Left lung (tissue), 10 donors: ENCODE measurements around the gene TRAPPC6A. TPM values are rescaled to one million over a fixed set of nuclear protein-coding genes. Genes with fewer than 3 reads are reported as not detected.
A peak's percentile ranks its signal among the peaks of the same experiment; 100 is the strongest.

ENCODE experiments used
- ATAC-seq: fragments of 200-7000 bp; cut with Tn5 transposase; one replicate; pipeline ENCODE4 v1.9.1; 2020; ENCODE audit warnings: moderate library complexity
- DNase-seq, 4 donors: peaks; one replicate each; pipeline ENCODE4 v3.0.0-alpha.2; 2013 to 2020
- H3K27ac ChIP-seq, 2 donors: fragments of 200-600 bp; sonication (generic) in 1 of 2; one replicate each; pipeline versions ENCODE4 v1.5.0 to v1.8.0; 2020 to 2021
- H3K27me3 ChIP-seq, 2 donors: fragments of 200-600 bp; sonication (generic) in 1 of 2; one replicate each; pipeline versions ENCODE4 v1.5.0 to v1.8.0; 2020 to 2021
- H3K36me3 ChIP-seq, 2 donors: fragments of 200-600 bp; sonication (generic) in 1 of 2; one replicate each; pipeline versions ENCODE4 v1.5.0 to v1.8.0; 2020 to 2021
- H3K4me1 ChIP-seq, 2 donors: fragments of 200-600 bp; one replicate each; pipeline ENCODE4 v1.8.0; 2021
- H3K4me3 ChIP-seq, 2 donors: fragments of 200-600 bp; sonication (generic) in 1 of 2; one replicate each; pipeline versions ENCODE4 v1.5.0 to v1.8.0; 2020 to 2021; ENCODE audit warnings: mild to moderate bottlenecking in 1 of 2
- H3K9me3 ChIP-seq, 2 donors: fragments of 200-600 bp; sonication (generic) in 1 of 2; one replicate each; pipeline versions ENCODE4 v1.5.0 to v1.8.0; 2020 to 2021
- CTCF ChIP-seq, 2 donors: fragments of 200-600 bp; sonication (generic) in 1 of 2; IDR thresholded peaks; one replicate each; pipeline versions ENCODE4 v1.5.0 to v1.8.0; 2021; ENCODE audit warnings: antibody characterized with exemption in 2 of 2
- intact Hi-C, 2 donors: fragments of 100-400 bp; cut with DNase I; formaldehyde crosslinking; loops; one replicate each; pipeline versions ENCODE4 v1.11.2 to v1.14.2; 2022
- polyA plus RNA-seq, 6 donors: library from polyadenylated mRNA; unstranded; fragments of 120-200 nt; gene quantifications; one replicate each; pipeline ENCODE4 v1.2.1, GENCODE V29; 2013; ENCODE audit not compliant: insufficient read length in 6 of 6
- total RNA-seq, 2 donors: library from RNA; stranded (reverse); fragmentation: NEBNext Ultra II Directional; extraction: Animal tissue kit (Norgen Biotek cat#: 25700); gene quantifications; one replicate each; pipeline ENCODE4 v1.2.1, GENCODE V29; 2021
- donor health status: DM: no; HTN: yes; CAD: no.
- donor health status: DM: no; HTN: no; CAD: no.

Gene TRAPPC6A
- total and polyA plus RNA-seq, 8 donors, result 13.0 to 28.9 (median 23.2) TPM

- Histone ChIP-seq H3K27ac (no peak overlapping the region), H3K4me1 (peaks cover 0 to 18% of the 10 kb centered on the region in 2 donors), H3K27me3 (peaks cover 0 to 43% of the 10 kb centered on the region in 2 donors), H3K9me3 (no peaks in the 10 kb centered on the region), H3K4me3 (no peak overlapping the region), H3K36me3 (no peaks in the 10 kb centered on the region)
- TF ChIP-seq CTCF (IDR thresholded peaks at IDR 0.05), result no peak
- no peak for ATAC-seq
- DNase-seq, result peak in 1 of 4 donors; percentile 69
- intact Hi-C loops, result no loop called here
These were observed 14.9 kb downstream of the TRAPPC6A start for GRCh38 chr19:45163156-45163555.

- intact Hi-C loops, result no loop called here
- Histone ChIP-seq H3K4me3 (no peak overlapping the region), H3K27me3 (peaks cover 0 to 47% of the 10 kb centered on the region in 2 donors), H3K4me1 (peaks cover 0 to 18% of the 10 kb centered on the region in 2 donors), H3K36me3 (no peaks in the 10 kb centered on the region), H3K27ac (no peak overlapping the region), H3K9me3 (no peaks in the 10 kb centered on the region)
- ATAC-seq, result no peak
- no peak for TF ChIP-seq CTCF (IDR thresholded peaks at IDR 0.05)
- DNase-seq, result no peak
These were observed 15.4 kb downstream of the TRAPPC6A start for GRCh38 chr19:45162608-45163143.

GRCh38 chr19:45161738-45162607, 16.1 kb downstream of the TRAPPC6A start:
- Histone ChIP-seq H3K4me3 (no peak overlapping the region), H3K36me3 (no peaks in the 10 kb centered on the region), H3K9me3 (no peaks in the 10 kb centered on the region), H3K27me3 (peaks cover 0 to 54% of the 10 kb centered on the region in 2 donors), H3K4me1 (peaks cover 0 to 16% of the 10 kb centered on the region in 2 donors), H3K27ac (no peak overlapping the region)
- peak; percentile 12 for ATAC-seq
- TF ChIP-seq CTCF (IDR thresholded peaks at IDR 0.05), result peak; percentile 26 to 33
- DNase-seq, result no peak
- intact Hi-C loops, result no loop called here

GRCh38 chr19:45160870-45161737, 16.9 kb downstream of the TRAPPC6A start, which contains the start of gene NKPD1:
Gene NKPD1, minus strand, starts transcription at chr19:45160982. Its CDS starts 832 bp downstream, at chr19:45160150.
- peak; percentile 81 for ATAC-seq
- TF ChIP-seq CTCF (IDR thresholded peaks at IDR 0.05), result no peak
- no peaks in the 10 kb centered on the region for H3K36me3 ChIP-seq
- no peaks in the 10 kb centered on the region for H3K9me3 ChIP-seq
- no peak within 1 kb of the TSS for H3K27ac ChIP-seq
- intact Hi-C loops, result no loop called here
- DNase-seq, result peak in 3 of 4 donors; percentile 52 to 88 (median 55)
- H3K27me3 ChIP-seq, result peaks cover 0 to 63% of the 10 kb centered on the region in 2 donors
- no peak within 1 kb of the TSS for H3K4me3 ChIP-seq
- H3K4me1 ChIP-seq, result peaks cover 0 to 12% of the 10 kb centered on the region in 2 donors
